HUES6 (cell line): Measurements from ENCODE around the gene PSMB2.

Experiments
- H3K27ac ChIP-seq: 2 replicates; pipeline ENCODE4 v1.7.0; 2013; ENCODE audit warnings: low read depth, mild to moderate bottlenecking, low read length, inconsistent platforms
- H3K27me3 ChIP-seq: 2 replicates; pipeline ENCODE4 v1.6.1; 2013; ENCODE audit warnings: low read length; ENCODE audit not compliant: control insufficient read depth, insufficient read depth
- H3K36me3 ChIP-seq: 2 replicates; pipeline ENCODE4 v1.6.1; 2013; ENCODE audit warnings: low read length; ENCODE audit not compliant: control insufficient read depth, insufficient read depth
- H3K4me1 ChIP-seq: 2 replicates; pipeline ENCODE4 v1.6.1; 2013; ENCODE audit warnings: low read length; ENCODE audit not compliant: control insufficient read depth, insufficient read depth
- H3K4me3 ChIP-seq: 2 replicates; pipeline ENCODE4 v1.5.1; 2013; ENCODE audit warnings: low read depth, low read length
- H3K9ac ChIP-seq: one replicate; pipeline ENCODE4 v1.6.1; 2013; ENCODE audit warnings: mild to moderate bottlenecking, low read length
- H3K9me3 ChIP-seq: 2 replicates; pipeline ENCODE4 v1.6.1; 2013; ENCODE audit warnings: low read depth, low read length; ENCODE audit not compliant: control insufficient read depth, insufficient read depth

Gene PSMB2

GRCh38 chr1:35571263-35571662 is 70.1 kb downstream of the PSMB2 start:
- H3K9me3 ChIP-seq = no peaks in the 10 kb centered on the region
- peaks cover 6% of the 10 kb centered on the region; the same call in 1 of the 2 replicates for H3K36me3 ChIP-seq
- H3K4me3 ChIP-seq = no peak overlapping the region
- H3K9ac ChIP-seq = no peak overlapping the region
- peaks cover 61% of the 10 kb centered on the region for H3K27me3 ChIP-seq
- H3K4me1 ChIP-seq = peaks cover 25% of the 10 kb centered on the region
- no peak overlapping the region for H3K27ac ChIP-seq

GRCh38 chr1:35570589-35571137 is 70.7 kb downstream of the PSMB2 start:
- no peak overlapping the region for H3K9ac ChIP-seq
- no peaks in the 10 kb centered on the region for H3K9me3 ChIP-seq
- no peak overlapping the region for H3K4me3 ChIP-seq
- H3K4me1 ChIP-seq = peaks cover 19% of the 10 kb centered on the region
- no peak overlapping the region for H3K27ac ChIP-seq
- H3K36me3 ChIP-seq = peaks cover 11% of the 10 kb centered on the region; the same call in 1 of the 2 replicates
- peaks cover 55% of the 10 kb centered on the region for H3K27me3 ChIP-seq

- Histone ChIP-seq H3K4me3 (no peak overlapping the region), H3K4me1 (peaks cover 13% of the 10 kb centered on the region), H3K36me3 (peaks cover 14% of the 10 kb centered on the region), H3K9me3 (no peaks in the 10 kb centered on the region), H3K9ac (no peak overlapping the region), H3K27ac (no peak overlapping the region), H3K27me3 (peaks cover 48% of the 10 kb centered on the region)
Observed at GRCh38 chr1:35569936-35570335, 71.4 kb downstream of the PSMB2 start.

- Histone ChIP-seq H3K9ac (no peak overlapping the region), H3K4me1 (peaks cover 5% of the 10 kb centered on the region; the same call in 1 of the 2 replicates), H3K9me3 (no peaks in the 10 kb centered on the region), H3K27me3 (peaks cover 39% of the 10 kb centered on the region), H3K4me3 (no peak overlapping the region), H3K36me3 (peaks cover 22% of the 10 kb centered on the region), H3K27ac (no peak overlapping the region)
Observed at GRCh38 chr1:35568975-35569395, 72.3 kb downstream of the PSMB2 start.

- Histone ChIP-seq H3K27me3 (peaks cover 29% of the 10 kb centered on the region), H3K4me3 (no peak overlapping the region), H3K9me3 (no peaks in the 10 kb centered on the region), H3K27ac (no peak overlapping the region), H3K9ac (no peak overlapping the region), H3K36me3 (peaks cover 30% of the 10 kb centered on the region), H3K4me1 (peaks cover 5% of the 10 kb centered on the region; the same call in 1 of the 2 replicates)
Observed at GRCh38 chr1:35567947-35568558, 73.3 kb downstream of the PSMB2 start.

GRCh38 chr1:35565742-35566133 is 75.6 kb downstream of the PSMB2 start:
- H3K36me3 ChIP-seq = peaks cover 54% of the 10 kb centered on the region
- H3K9ac ChIP-seq = no peak overlapping the region
- no peak overlapping the region for H3K4me3 ChIP-seq
- peaks cover 7% of the 10 kb centered on the region for H3K27me3 ChIP-seq
- no peaks in the 10 kb centered on the region for H3K9me3 ChIP-seq
- H3K4me1 ChIP-seq = no peaks in the 10 kb centered on the region
- H3K27ac ChIP-seq = no peak overlapping the region

- H3K36me3 ChIP-seq = peaks cover 60% of the 10 kb centered on the region
- no peak overlapping the region for H3K4me3 ChIP-seq
- no peak overlapping the region for H3K9ac ChIP-seq
- H3K4me1 ChIP-seq = no peaks in the 10 kb centered on the region
- no peak overlapping the region for H3K27ac ChIP-seq
- H3K9me3 ChIP-seq = no peaks in the 10 kb centered on the region
- H3K27me3 ChIP-seq = peaks cover 1% of the 10 kb centered on the region
Observed at GRCh38 chr1:35564884-35565741, 76.2 kb downstream of the PSMB2 start.

- Histone ChIP-seq H3K36me3 (peaks cover 64% of the 10 kb centered on the region), H3K27me3 (no peaks in the 10 kb centered on the region; the same call in 1 of the 2 replicates), H3K4me1 (no peaks in the 10 kb centered on the region), H3K9me3 (no peaks in the 10 kb centered on the region), H3K9ac (no peak overlapping the region), H3K27ac (no peak overlapping the region), H3K4me3 (no peak overlapping the region)
Observed at GRCh38 chr1:35564037-35564883, 77.1 kb downstream of the PSMB2 start.

GRCh38 chr1:35563166-35563565 is 78.2 kb downstream of the PSMB2 start:
- Histone ChIP-seq H3K27ac (no peak overlapping the region), H3K4me1 (peaks cover 5% of the 10 kb centered on the region; the same call in 1 of the 2 replicates), H3K36me3 (peaks cover 64% of the 10 kb centered on the region), H3K9me3 (no peaks in the 10 kb centered on the region), H3K9ac (no peak overlapping the region), H3K27me3 (no peaks in the 10 kb centered on the region; the same call in 1 of the 2 replicates), H3K4me3 (no peak overlapping the region)

GRCh38 chr1:35561972-35562680 is 79.2 kb downstream of the PSMB2 start:
- Histone ChIP-seq H3K4me1 (peaks cover 5% of the 10 kb centered on the region; the same call in 1 of the 2 replicates), H3K4me3 (no peak overlapping the region), H3K36me3 (peaks cover 64% of the 10 kb centered on the region), H3K9ac (no peak overlapping the region), H3K9me3 (no peaks in the 10 kb centered on the region), H3K27ac (no peak overlapping the region), H3K27me3 (no peaks in the 10 kb centered on the region)
